Fibroblast of skin of right biceps (primary cell): Measurements from ENCODE around the gene NMT2.
A peak's percentile ranks its signal among the peaks of the same experiment; 100 is the strongest.

Experiments
- DNase-seq: peaks from one replicate; pipeline ENCODE4 v3.0.0-alpha.2; 2013

Gene NMT2

DNA sequence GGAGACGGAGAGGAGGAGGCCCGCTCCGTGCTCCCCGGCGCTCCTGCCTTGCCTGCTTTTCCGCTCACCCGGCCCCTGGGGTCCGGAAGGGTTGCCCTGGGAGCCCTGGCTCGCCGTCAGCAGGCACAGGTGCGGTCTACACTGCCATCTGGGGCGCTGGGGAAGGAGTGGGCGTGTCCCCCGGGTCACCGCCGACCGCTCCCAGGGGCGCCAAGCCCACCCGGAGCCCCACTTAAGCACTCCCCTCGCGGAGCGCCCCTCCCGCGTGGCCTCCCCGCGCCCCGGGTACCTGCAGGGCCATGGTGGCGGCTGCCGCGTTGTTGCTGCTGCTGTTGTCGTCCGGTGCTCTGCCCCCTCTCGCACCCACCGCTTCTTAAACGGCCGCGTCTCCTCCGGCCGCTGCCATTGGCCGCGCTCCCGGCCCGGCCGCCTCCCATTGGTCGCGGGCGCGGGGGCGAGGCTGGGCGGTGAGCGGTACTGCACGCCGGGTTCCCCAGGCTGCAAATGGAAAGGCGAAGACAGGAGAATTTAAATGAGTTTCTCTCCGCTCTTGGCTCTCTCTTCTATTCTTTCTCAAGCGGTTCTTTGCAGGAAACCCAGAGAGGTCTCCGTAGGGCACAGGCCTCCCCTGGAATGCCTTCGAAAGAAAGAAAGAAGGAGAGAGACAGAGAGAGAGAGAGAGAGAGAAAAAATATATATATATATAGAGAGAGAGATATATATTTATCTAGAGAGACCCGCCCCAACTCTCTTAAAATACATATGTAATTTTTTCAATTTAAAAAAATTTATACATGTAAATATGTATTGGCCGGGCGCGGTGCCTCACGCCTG, 79.8 kb downstream of the NMT2 start, which contains the start of gene ACBD7:
ACBD7 (minus strand) TSS at position 349 of the 834 bp plus-strand sequence; CDS start at position 301, 48 bp downstream.
- DNase-seq, result peak; percentile 77

- peak; percentile 90 for DNase-seq
These were observed 84.0 kb downstream of the NMT2 start for GRCh38 chr10:15084502-15084922.

DNA sequence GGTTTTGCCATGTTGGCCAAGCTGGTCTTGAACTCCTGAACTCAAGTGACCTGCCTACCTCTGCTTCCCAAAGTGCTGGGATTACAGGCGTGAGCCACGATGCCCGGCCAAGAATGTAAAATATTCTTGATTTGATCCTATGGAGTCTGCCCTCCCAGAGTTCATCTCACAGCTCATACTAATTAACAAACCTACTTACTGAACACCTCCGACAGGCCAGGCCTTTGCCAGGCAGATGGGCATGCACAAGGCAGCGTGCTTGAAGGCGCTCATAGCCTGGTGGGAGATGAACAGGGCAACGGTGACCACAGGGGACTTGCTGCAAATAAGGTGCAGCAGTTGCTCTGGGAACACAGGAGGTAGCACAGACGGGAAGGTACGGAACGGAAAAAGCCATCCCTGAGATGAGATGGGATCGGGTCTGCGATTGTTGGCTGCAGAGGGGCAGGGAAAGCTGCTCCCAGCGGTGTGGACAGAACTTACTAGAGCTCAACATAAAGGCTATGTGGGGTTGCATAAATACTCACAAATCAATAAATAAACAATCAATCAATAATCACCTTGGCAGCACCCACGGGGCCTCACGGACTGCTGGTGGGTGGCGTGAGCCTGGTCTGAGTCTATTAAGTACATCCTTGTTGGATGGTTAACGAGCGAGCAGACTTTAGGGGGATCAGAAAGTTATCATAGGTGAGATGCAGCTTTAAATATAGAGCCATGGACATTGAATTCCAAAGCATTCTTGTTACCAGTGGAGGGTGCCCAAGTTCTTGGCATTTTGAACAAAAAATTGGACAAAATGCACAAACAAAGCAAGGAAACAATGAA, 84.6 kb downstream of the NMT2 start:
- DNase-seq, result no peak

DNA sequence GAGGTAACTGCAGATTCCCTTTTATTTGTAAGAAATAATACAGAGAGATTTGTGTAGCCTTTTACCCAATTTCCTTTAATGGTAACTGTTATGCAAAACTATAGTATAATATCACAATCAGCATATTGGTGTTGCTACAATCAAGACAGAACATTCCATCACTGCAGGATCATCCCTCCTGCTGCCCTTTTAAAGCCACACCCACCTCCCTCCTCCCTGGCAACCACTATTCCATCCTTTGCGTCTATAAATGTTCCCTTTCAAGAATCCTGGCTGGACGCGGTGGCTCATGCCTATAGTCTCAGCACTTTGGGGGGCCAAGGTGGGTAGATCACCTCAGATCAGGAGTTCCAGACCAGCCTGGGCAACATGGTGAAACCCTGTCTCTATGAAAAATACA, 93.1 kb downstream of the NMT2 start:
- DNase-seq, result no peak

DNA sequence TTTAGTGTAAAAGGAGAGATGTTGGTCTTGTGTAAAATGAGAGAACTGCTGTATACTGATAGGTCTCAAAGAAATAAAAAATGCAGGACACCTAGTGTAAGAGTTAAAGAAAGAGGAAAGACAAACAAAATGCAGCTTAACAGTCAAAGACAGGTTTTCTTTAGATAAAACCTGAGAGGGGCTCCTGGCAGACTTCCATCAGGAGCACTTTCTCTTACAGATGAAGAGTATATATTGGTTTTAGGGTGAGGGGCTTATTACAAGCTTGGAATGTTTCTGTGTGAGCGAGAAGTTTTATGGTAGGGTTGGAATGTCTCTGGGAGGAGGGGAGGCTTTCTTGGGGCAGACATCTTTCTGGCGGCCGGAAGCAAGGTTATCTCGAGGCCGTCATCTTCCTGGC, 96.1 kb downstream of the NMT2 start:
- no peak for DNase-seq

DNA sequence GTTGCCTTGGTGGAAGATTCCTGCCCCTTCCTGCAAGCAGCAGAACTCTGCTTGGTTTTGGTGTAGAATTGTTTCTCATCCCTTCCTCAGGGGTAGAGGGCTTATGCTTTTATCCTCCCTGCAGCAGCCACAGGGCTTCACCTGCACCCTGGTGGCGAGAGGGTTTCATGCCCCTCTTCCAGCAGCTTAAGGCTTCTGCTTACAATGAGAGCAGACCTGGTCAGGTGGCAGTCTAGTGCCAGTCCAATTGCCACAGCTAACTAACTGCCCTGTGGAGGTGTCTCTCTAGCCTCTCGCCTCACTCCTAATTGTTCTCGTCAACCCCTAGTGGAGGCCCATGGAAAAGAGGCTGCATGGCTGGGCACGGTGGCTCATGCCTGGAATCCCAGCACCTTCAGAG, 99.3 kb downstream of the NMT2 start:
- DNase-seq, result no peak

DNA sequence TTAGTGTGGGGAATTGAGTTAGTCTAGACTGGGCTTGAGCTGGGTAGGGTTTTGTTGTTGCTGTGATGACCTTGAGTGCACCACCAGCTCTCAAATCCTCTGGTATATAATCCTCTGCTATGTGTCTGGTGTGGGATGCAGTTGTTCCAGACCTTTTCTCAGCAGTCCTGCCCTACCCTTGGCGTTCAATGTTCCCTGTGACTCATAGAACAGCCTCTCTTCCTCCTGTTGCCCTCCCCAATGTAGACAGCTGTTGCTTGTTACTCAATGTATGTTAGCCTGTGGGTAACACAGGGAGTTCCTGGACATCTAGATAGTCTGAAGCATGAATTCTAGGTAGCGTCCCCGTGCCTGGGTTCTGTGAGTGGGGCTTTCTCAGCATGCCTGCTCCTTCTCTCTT, 99.7 kb downstream of the NMT2 start:
- DNase-seq, result peak; percentile 5

DNA sequence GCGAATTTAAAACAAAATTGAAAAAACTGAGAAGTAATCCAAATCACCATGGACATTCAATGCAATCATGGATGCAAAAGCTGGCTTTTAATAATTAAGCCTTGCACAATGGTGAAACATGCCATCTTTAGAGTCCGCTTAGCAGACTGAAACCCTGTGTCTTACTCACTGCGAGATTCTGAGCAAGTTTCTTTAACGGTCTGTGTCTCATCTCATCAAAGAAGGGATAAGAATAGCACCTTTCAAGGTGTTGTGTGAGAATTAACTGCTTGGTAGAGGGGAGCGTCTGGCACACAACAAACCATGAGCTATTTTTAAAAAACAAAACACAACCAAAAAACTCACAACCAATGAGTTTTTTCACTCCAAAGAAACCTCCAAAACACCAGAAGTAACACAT, 101.3 kb downstream of the NMT2 start:
- no peak for DNase-seq

DNA sequence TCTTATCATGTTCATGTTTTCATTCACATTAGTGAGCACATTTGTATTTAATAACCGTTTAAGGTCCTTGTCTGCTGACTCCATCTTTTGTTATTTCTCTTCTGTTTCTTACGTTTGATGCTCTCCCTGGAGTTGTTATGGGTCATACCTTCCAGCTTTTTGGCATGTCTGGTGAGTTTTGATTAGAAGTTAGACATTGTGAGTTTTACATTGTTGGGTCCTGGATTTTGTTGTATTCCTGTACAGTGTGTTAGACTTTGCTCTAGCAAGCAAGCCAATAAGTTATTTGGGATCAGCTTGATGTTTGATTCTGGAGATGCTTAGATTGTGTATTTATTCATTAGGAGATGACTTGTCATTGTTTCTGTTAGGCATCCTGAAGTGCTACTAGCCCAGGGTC, 107.9 kb downstream of the NMT2 start:
- DNase-seq, result no peak

DNA sequence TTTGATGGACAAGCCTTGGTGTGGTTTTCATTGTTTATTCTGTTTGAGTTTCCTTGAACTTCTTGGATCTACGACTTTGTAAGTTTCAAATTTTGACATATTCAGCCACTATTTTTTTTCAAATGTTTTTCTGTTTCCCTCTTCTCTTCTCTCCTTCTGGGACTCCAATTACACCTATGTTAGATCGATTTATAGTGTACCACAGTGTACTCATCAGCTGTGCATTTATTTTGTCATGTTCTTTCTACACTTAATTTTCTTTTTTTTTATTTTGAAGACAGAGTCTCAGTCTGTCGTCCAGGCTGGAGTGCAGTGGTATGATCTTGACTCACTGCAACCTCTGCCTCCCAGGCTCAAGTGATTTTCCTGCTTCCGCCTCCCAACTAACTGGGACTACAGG, 108.6 kb downstream of the NMT2 start:
- no peak for DNase-seq

GRCh38 chr10:15058689-15059088, 109.8 kb downstream of the NMT2 start:
- DNase-seq, result no peak
